ENCODE data around the gene MFAP2. TPM values are rescaled to one million over a fixed set of nuclear protein-coding genes. Genes with fewer than 3 reads are reported as not detected.
A peak's percentile ranks its signal among the peaks of the same experiment; 100 is the strongest.

Gene MFAP2
- total RNA-seq, 1 experiment from 2014 or later: 0.58 TPM

DNA sequence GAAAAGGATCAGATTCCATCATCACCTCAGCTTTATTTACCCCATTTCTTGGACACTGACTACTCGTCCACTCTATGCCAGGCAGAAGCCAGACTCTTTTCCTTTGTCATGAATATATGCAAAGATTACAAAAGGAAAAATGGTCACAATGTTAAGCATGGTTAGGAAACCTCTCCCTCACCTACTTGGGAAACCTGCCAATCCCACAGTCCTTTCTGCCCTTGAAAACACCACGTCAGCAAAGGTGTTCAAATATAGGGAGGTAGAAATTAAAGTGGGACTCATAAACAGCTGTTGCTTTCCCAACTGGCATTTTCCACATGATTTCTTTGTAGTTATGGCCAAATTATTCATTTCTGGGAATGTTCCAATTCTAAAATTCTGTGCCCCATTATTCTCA lies 47.5 kb upstream of the MFAP2 start:
- ChIA-PET POLR2A (interaction anchor here (0.8 to 2.9 kb wide), 14 partner anchors 9 to 404 kb away, joined by 3 to 9 read pairs (median 4); no protein-coding TSS in a partner anchor), CTCF (interaction anchor here (1.0 to 8.2 kb wide), 3 partner anchors 18 to 78 kb away, joined by 3 to 56 read pairs (median 5); no protein-coding TSS in a partner anchor)
- Mint-ChIP-seq H3K27me3 (ENCODE audit: insufficient read depth, unreplicated experiment) (no peaks in the 10 kb centered on the region), H3K9me3 (ENCODE audit: unreplicated experiment) (no peaks in the 10 kb centered on the region), H3K4me1 (ENCODE audit: insufficient read depth, unreplicated experiment) (peaks cover 16% of the 10 kb centered on the region), H3K4me3 (ENCODE audit: unreplicated experiment) (peak overlapping the region; percentile 34), H3K27ac (ENCODE audit: low read depth, unreplicated experiment) (peak overlapping the region; percentile 36), H3K36me3 (ENCODE audit: insufficient read depth, unreplicated experiment) (peaks cover 84% of the 10 kb centered on the region)
- TF ChIP-seq, protein P1, sequence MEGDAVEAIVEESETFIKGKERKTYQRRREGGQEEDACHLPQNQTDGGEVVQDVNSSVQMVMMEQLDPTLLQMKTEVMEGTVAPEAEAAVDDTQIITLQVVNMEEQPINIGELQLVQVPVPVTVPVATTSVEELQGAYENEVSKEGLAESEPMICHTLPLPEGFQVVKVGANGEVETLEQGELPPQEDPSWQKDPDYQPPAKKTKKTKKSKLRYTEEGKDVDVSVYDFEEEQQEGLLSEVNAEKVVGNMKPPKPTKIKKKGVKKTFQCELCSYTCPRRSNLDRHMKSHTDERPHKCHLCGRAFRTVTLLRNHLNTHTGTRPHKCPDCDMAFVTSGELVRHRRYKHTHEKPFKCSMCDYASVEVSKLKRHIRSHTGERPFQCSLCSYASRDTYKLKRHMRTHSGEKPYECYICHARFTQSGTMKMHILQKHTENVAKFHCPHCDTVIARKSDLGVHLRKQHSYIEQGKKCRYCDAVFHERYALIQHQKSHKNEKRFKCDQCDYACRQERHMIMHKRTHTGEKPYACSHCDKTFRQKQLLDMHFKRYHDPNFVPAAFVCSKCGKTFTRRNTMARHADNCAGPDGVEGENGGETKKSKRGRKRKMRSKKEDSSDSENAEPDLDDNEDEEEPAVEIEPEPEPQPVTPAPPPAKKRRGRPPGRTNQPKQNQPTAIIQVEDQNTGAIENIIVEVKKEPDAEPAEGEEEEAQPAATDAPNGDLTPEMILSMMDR (IDR thresholded peaks at IDR 0.05; ENCODE audit: unreplicated experiment): no peak
- intact Hi-C loops (cut with micrococcal nuclease): no loop called here
- BruUV-seq (replicated peaks): no TSS peak
- peak; percentile 83 for DNase-seq (ENCODE audit: unreplicated experiment)

GRCh38 chr1:17027403-17027802 lies 47.0 kb upstream of the MFAP2 start:
- DNase-seq (ENCODE audit: unreplicated experiment): peak; percentile 88
- intact Hi-C loops (cut with micrococcal nuclease): no loop called here
- ChIA-PET CTCF (interaction anchor here (1.0 to 8.2 kb wide), 3 partner anchors 19 to 77 kb away, joined by 3 to 56 read pairs (median 5); no protein-coding TSS in a partner anchor), POLR2A (interaction anchor here (0.8 to 2.9 kb wide), 12 partner anchors 9 to 404 kb away, joined by 3 to 9 read pairs (median 4); no protein-coding TSS in a partner anchor)
- TF ChIP-seq, protein P1 (IDR thresholded peaks at IDR 0.05; ENCODE audit: unreplicated experiment): no peak
- H3K9me3 Mint-ChIP-seq (ENCODE audit: unreplicated experiment): no peaks in the 10 kb centered on the region
- H3K27me3 Mint-ChIP-seq (ENCODE audit: insufficient read depth, unreplicated experiment): no peaks in the 10 kb centered on the region
- BruUV-seq (replicated peaks): no TSS peak
- peak overlapping the region; percentile 36 for H3K27ac Mint-ChIP-seq (ENCODE audit: low read depth, unreplicated experiment)
- peaks cover 84% of the 10 kb centered on the region for H3K36me3 Mint-ChIP-seq (ENCODE audit: insufficient read depth, unreplicated experiment)
- H3K4me3 Mint-ChIP-seq (ENCODE audit: unreplicated experiment): peak overlapping the region; percentile 34
- peaks cover 16% of the 10 kb centered on the region for H3K4me1 Mint-ChIP-seq (ENCODE audit: insufficient read depth, unreplicated experiment)

GRCh38 chr1:17024721-17025120 lies 44.3 kb upstream of the MFAP2 start:
- Mint-ChIP-seq H3K9me3 (ENCODE audit: unreplicated experiment) (no peaks in the 10 kb centered on the region), H3K4me3 (ENCODE audit: unreplicated experiment) (no peak overlapping the region), H3K27ac (ENCODE audit: low read depth, unreplicated experiment) (no peak overlapping the region), H3K4me1 (ENCODE audit: insufficient read depth, unreplicated experiment) (peaks cover 16% of the 10 kb centered on the region), H3K36me3 (ENCODE audit: insufficient read depth, unreplicated experiment) (peaks cover 83% of the 10 kb centered on the region), H3K27me3 (ENCODE audit: insufficient read depth, unreplicated experiment) (no peaks in the 10 kb centered on the region)
- intact Hi-C loops (cut with micrococcal nuclease): no loop called here
- DNase-seq (ENCODE audit: unreplicated experiment): no peak
- POLR2A ChIA-PET: interaction anchor here (1.6 kb wide), 1 partner anchor 75 kb away, joined by 4 read pairs; no protein-coding TSS in a partner anchor
- no TSS peak for BruUV-seq (replicated peaks)
- TF ChIP-seq, protein P1 (IDR thresholded peaks at IDR 0.05; ENCODE audit: unreplicated experiment): no peak
- CTCF ChIA-PET: no interaction called here

DNA sequence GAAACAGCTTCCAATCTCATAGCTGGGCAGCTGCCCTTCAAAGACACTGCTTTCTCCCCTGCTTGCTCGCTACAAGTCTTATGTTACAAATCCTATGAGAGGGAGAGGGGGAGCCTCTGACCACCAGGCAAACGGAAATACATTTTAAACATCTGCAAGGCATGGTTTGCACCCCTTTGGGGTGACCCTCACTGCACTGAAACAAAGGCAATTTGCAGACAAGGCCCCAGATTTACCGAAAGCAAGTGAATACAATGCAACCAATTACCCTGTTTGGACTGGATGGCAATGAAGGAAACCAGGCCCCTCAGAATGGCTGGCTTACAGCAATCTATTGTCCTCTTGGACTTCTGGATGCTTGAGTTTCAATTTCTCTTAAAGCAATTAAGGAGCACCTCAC lies 43.2 kb upstream of the MFAP2 start:
- TF ChIP-seq, protein P1 (IDR thresholded peaks at IDR 0.05; ENCODE audit: unreplicated experiment): no peak
- Mint-ChIP-seq H3K4me3 (ENCODE audit: unreplicated experiment) (no peak overlapping the region), H3K9me3 (ENCODE audit: unreplicated experiment) (no peaks in the 10 kb centered on the region), H3K27me3 (ENCODE audit: insufficient read depth, unreplicated experiment) (no peaks in the 10 kb centered on the region), H3K27ac (ENCODE audit: low read depth, unreplicated experiment) (no peak overlapping the region), H3K4me1 (ENCODE audit: insufficient read depth, unreplicated experiment) (peaks cover 13% of the 10 kb centered on the region), H3K36me3 (ENCODE audit: insufficient read depth, unreplicated experiment) (peaks cover 88% of the 10 kb centered on the region)
- intact Hi-C loops (cut with micrococcal nuclease): no loop called here
- no peak for DNase-seq (ENCODE audit: unreplicated experiment)
- ChIA-PET CTCF (interaction anchor here (0.9 to 1.2 kb wide), 3 partner anchors 13 to 72 kb away, joined by 3 to 6 read pairs (median 3); no protein-coding TSS in a partner anchor), POLR2A (interaction anchor here (2.7 kb wide), 1 partner anchor 11 kb away, joined by 13 read pairs; no protein-coding TSS in a partner anchor)
- no TSS peak for BruUV-seq (replicated peaks)

Measured in MCF 10A (cell line).